GM19438 (cell line): Measurements from ENCODE around the gene BAG5.

Experiments used
- ATAC-seq: cut with Tn5 transposase; IDR thresholded peaks from one replicate; pipeline ENCODE4 v1.9.1; 2021; ENCODE audit warnings: low read depth; ENCODE audit not compliant: unreplicated experiment

BAG5 gene

GRCh38 chr14:103547455-103547940 lies 15.0 kb downstream of the BAG5 start:
- no peak for ATAC-seq

- ATAC-seq: no peak
Measured at GRCh38 chr14:103546652-103547454, 15.6 kb downstream of the BAG5 start.

- no peak for ATAC-seq
Measured at GRCh38 chr14:103545915-103546651, 16.4 kb downstream of the BAG5 start.

- ATAC-seq: no peak
Measured at GRCh38 chr14:103545219-103545914, 17.1 kb downstream of the BAG5 start.

- no peak for ATAC-seq
Measured at GRCh38 chr14:103544388-103545218, 17.9 kb downstream of the BAG5 start.

GRCh38 chr14:103543721-103544387 lies 18.6 kb downstream of the BAG5 start:
- ATAC-seq: no peak

GRCh38 chr14:103543140-103543539 lies 19.3 kb downstream of the BAG5 start:
- ATAC-seq: no peak

- no peak for ATAC-seq
Measured at GRCh38 chr14:103542605-103543088, 19.8 kb downstream of the BAG5 start.

GRCh38 chr14:103541709-103542604 lies 20.5 kb downstream of the BAG5 start:
- ATAC-seq: no peak

- no peak for ATAC-seq
Measured at GRCh38 chr14:103540821-103541708, 21.4 kb downstream of the BAG5 start.

GRCh38 chr14:103539056-103539825 lies 23.2 kb downstream of the BAG5 start:
- ATAC-seq: no peak

GRCh38 chr14:103538291-103539055 lies 24.0 kb downstream of the BAG5 start:
- ATAC-seq: no peak

GRCh38 chr14:103537175-103537990 lies 25.1 kb downstream of the BAG5 start:
- no peak for ATAC-seq

GRCh38 chr14:103536693-103537092 lies 25.8 kb downstream of the BAG5 start:
- ATAC-seq: no peak

GRCh38 chr14:103535891-103536565 lies 26.4 kb downstream of the BAG5 start:
- no peak for ATAC-seq
